ENCODE data around the gene MSMO1.
"Not testable (repeated sequence)": the region's sequence is repeated elsewhere in the genome, so short reads cannot be mapped to it uniquely, and the experiment has no call there.

MSMO1 gene

GRCh38 chr4:165327211-165328100 is at the start of gene MSMO1:
Gene MSMO1 (plus strand): TSS chr4:165327669. CDS start chr4:165333371, 5,702 bp downstream.
- DNase-seq: peak; percentile 98

GRCh38 chr4:165279531-165279930 is 47.9 kb upstream of the MSMO1 start:
- not testable (repeated sequence) for DNase-seq

- not testable (repeated sequence) for DNase-seq
These were observed 42.8 kb upstream of the MSMO1 start for GRCh38 chr4:165284697-165285096.

GRCh38 chr4:165286619-165287340 is 40.7 kb upstream of the MSMO1 start:
- not testable (repeated sequence) for DNase-seq

GRCh38 chr4:165288226-165288625 is 39.2 kb upstream of the MSMO1 start:
- DNase-seq: no peak

GRCh38 chr4:165288639-165289422 is 38.6 kb upstream of the MSMO1 start:
- DNase-seq: no peak

GRCh38 chr4:165289423-165289785 is 38.1 kb upstream of the MSMO1 start:
- no peak for DNase-seq

- DNase-seq: no peak
These were observed 34.4 kb upstream of the MSMO1 start for GRCh38 chr4:165293061-165293460.

GRCh38 chr4:165293927-165294649 is 33.4 kb upstream of the MSMO1 start:
- no peak for DNase-seq

- peak; percentile 15 for DNase-seq
These were observed 32.6 kb upstream of the MSMO1 start for GRCh38 chr4:165294907-165295306.

GRCh38 chr4:165297626-165298025 is 29.8 kb upstream of the MSMO1 start:
- DNase-seq: no peak

- no peak for DNase-seq
These were observed 27.9 kb upstream of the MSMO1 start for GRCh38 chr4:165299399-165300060.

GRCh38 chr4:165301833-165302232 is 25.6 kb upstream of the MSMO1 start:
- DNase-seq: peak; percentile 15

GRCh38 chr4:165302658-165303057 is 24.8 kb upstream of the MSMO1 start:
- DNase-seq: no peak

GRCh38 chr4:165308166-165308565 is 19.3 kb upstream of the MSMO1 start:
- DNase-seq: no peak

- DNase-seq: no peak
These were observed 18.9 kb upstream of the MSMO1 start for GRCh38 chr4:165308606-165309005.

- DNase-seq: no peak
These were observed 18.0 kb upstream of the MSMO1 start for GRCh38 chr4:165309456-165309855.

- DNase-seq: no peak
These were observed 15.0 kb upstream of the MSMO1 start for GRCh38 chr4:165312506-165312905.

- no peak for DNase-seq
These were observed 8.4 kb upstream of the MSMO1 start for GRCh38 chr4:165319030-165319429.

- no peak for DNase-seq
These were observed 8.0 kb upstream of the MSMO1 start for GRCh38 chr4:165319509-165319908.

- no peak for DNase-seq
These were observed 3.1 kb upstream of the MSMO1 start for GRCh38 chr4:165324236-165324917.
